Pancreas (tissue), 10 donors: ENCODE measurements around the gene UBL3. TPM values are rescaled to one million over a fixed set of nuclear protein-coding genes. Genes with fewer than 3 reads are reported as not detected.

ENCODE experiments used
- ATAC-seq, 4 donors: fragments of 200-7000 bp; cut with Tn5 transposase; one replicate each; pipeline versions ENCODE4 v1.8.0 to v1.9.1; 2020; ENCODE audit warnings: mild to moderate bottlenecking in 4 of 4, moderate library complexity in 4 of 4
- DNase-seq, 6 donors: peaks; one replicate each; pipeline ENCODE4 v3.0.0-alpha.2; 2020
- FAIRE-seq: peaks from 2 replicates; lab custom pipeline; 2012; peaks lifted over from hg19 to GRCh38; lab: Jason Lieb, UNC
- H3K27ac ChIP-seq, 4 donors: fragments of 200-600 bp; sonication (generic); 1 replicate in 3 of 4; 2 replicates in 1 of 4; pipeline versions ENCODE4 v1.5.0 to v1.8.0; 2020
- H3K27me3 ChIP-seq, 4 donors: fragments of 200-600 bp; one replicate each; pipeline ENCODE4 v1.8.0; 2021
- H3K36me3 ChIP-seq, 3 donors: fragments of 200-600 bp; sonication (generic) in 1 of 3; one replicate each; pipeline versions ENCODE4 v1.5.0 to v1.8.0; 2020 to 2021
- H3K4me1 ChIP-seq, 3 donors: fragments of 200-600 bp; one replicate each; pipeline ENCODE4 v1.8.0; 2021
- H3K4me3 ChIP-seq, 4 donors: fragments of 200-600 bp; sonication (generic) in 2 of 4; one replicate each; pipeline versions ENCODE4 v1.5.0 to v1.8.0; 2020 to 2021
- H3K9me3 ChIP-seq, 4 donors: fragments of 200-600 bp; one replicate each; pipeline ENCODE4 v1.8.0; 2021
- CTCF ChIP-seq, 4 donors: fragments of 200-600 bp; sonication (generic) in 3 of 4; IDR thresholded peaks; one replicate each; pipeline versions ENCODE4 v1.5.0 to v1.8.0; 2021; ENCODE audit warnings: antibody characterized with exemption in 4 of 4
- WGBS, 2 donors: extraction: QIAGEN DNeasy Blood & Tissue Kit; methylation state at CpG; one replicate each; pipeline ENCODE4 v1.1.7; 2013; 5-methylcytosine and 5-hydroxymethylcytosine counted together
- intact Hi-C, 3 donors: fragments of 100-400 bp; cut with DNase I; formaldehyde crosslinking; loops; one replicate each; pipeline versions ENCODE4 v1.11.1 to v1.14.2; 2022
- polyA plus RNA-seq, 2 donors: library from polyadenylated mRNA; stranded (reverse); fragments of 200-250 nt; gene quantifications; one replicate each; pipeline ENCODE4 v1.2.3, GENCODE V29; 2013
- total RNA-seq, 6 donors: library from RNA; stranded (reverse); fragmentation: NEBNext Ultra II Directional in 4 of 6; extraction: Animal tissue kit (Norgen Biotek cat#: 25700) in 4 of 6; gene quantifications; one replicate each; pipeline versions ENCODE4 v1.2.1 to v1.2.4, GENCODE V29; 2021 to 2023
- donor health status: healthy with polysubstance abuse.
- donor health status: DM: no; HTN: no; CAD: no; lungs with moderate emphysema.
- donor health status: DM: no; HTN: no; CAD: no.
- donor health status: control.
- donor health status: control.
- donor health status: Bipolar disorder and iron deficiency.
- donor health status: DM: yes; HTN: yes; CAD: no.
- donor health status: DM: no; HTN: no; CAD: no.
- donor health status: DM: no; HTN: no; CAD: no.
- donor health status: DM: yes; HTN: yes; CAD: no.

The UBL3 gene
- total and polyA plus RNA-seq, 8 donors = 9.7 to 31.5 (median 23.1) TPM

DNA sequence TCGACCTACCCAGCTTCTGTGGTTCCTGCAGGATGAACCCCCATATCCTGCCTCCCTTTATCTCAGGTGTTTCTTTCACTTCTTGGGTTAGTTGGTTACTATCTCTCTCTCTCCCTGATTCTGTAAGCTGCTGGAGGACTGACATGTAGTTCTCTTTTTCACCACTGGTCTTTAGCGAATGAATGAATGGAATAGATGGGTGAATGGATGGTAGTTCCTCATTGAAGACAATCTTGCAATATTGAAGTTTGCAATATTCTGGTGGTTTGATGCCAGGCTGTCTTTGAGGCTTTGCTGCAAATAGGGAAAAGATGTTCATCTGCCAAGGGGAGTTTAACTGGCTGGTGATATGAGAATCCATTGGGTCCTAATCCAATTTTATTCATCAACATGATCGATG lies 120.2 kb downstream of the UBL3 start:
- no peak for FAIRE-seq
- 56 to 62% methylated on average over 3 of the region's 3 CpGs for WGBS, 2 donors
- no peak for DNase-seq
- no peak for ATAC-seq
- H3K36me3 ChIP-seq = no peaks in the 10 kb centered on the region
- H3K27me3 ChIP-seq = no peaks in the 10 kb centered on the region
- H3K9me3 ChIP-seq = no peaks in the 10 kb centered on the region
- no peaks in the 10 kb centered on the region for H3K4me1 ChIP-seq
- H3K27ac ChIP-seq = no peak overlapping the region
- TF ChIP-seq CTCF (IDR thresholded peaks at IDR 0.05) = no peak
- intact Hi-C loops = no loop called here
- H3K4me3 ChIP-seq = no peak overlapping the region

DNA sequence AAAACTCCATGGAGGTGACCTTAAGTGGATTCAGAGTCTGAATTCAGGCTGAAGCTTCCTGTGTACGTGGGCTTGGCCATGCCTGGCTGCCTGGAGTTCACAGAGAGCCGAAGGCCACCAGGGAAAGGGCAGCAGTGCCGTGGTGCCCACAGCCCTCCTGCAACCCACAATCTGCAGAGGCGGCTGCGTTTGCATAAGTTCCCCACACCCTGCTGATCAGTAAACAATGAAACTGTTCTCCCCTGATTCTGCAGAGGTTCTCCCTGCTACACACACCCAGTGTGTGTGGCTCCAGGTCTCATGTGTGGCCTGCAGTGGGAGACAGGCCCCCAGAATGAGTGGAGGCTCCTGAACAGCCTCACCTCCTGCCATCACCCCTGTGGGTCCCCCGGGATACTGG lies 128.0 kb downstream of the UBL3 start:
- 76 to 79% methylated on average over 6 of the region's 6 CpGs for whole genome bisulfite sequencing, 2 donors
- TF ChIP-seq CTCF (IDR thresholded peaks at IDR 0.05) = no peak
- intact Hi-C loops = no loop called here

DNA sequence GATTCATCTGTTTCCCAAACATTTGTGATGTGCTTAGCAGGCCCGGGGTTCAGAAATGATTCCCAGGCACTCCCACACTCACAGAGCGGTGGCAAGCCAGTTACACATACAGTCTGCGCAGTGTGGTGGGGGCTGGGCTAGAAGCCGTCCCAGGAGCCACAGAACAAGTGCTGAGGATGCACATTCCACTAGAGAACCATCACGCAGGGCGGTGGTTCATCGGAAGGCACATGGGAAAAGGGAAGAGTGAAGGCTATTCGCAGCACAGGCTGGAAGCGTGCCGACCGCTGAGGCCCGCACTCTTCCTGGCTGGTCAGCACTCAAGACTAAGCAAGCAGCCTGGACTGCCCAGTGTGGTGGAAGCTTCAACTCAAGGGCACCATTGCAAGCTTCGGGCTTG lies 128.7 kb downstream of the UBL3 start:
- H3K4me1 ChIP-seq = no peaks in the 10 kb centered on the region
- no peaks in the 10 kb centered on the region for H3K27me3 ChIP-seq
- H3K4me3 ChIP-seq = no peak overlapping the region
- FAIRE-seq (no peak), DNase-seq (no peak), ATAC-seq (peak in 1 of 4 donors; percentile 51)
- no peaks in the 10 kb centered on the region for H3K36me3 ChIP-seq
- no peaks in the 10 kb centered on the region for H3K9me3 ChIP-seq
- TF ChIP-seq CTCF (IDR thresholded peaks at IDR 0.05) = no peak
- WGBS, 2 donors = 83 to 92% methylated on average over 13 of the region's 13 CpGs
- no peak overlapping the region for H3K27ac ChIP-seq
- intact Hi-C loops = no loop called here

More for the DNA sequence above, 128.0 kb downstream of the UBL3 start:
- DNase-seq (no peak), ATAC-seq (no peak), FAIRE-seq (no peak)
- H3K4me1 ChIP-seq = no peaks in the 10 kb centered on the region
- H3K4me3 ChIP-seq = no peak overlapping the region
- no peak overlapping the region for H3K27ac ChIP-seq
- no peaks in the 10 kb centered on the region for H3K27me3 ChIP-seq
- no peaks in the 10 kb centered on the region for H3K9me3 ChIP-seq
- H3K36me3 ChIP-seq = no peaks in the 10 kb centered on the region

DNA sequence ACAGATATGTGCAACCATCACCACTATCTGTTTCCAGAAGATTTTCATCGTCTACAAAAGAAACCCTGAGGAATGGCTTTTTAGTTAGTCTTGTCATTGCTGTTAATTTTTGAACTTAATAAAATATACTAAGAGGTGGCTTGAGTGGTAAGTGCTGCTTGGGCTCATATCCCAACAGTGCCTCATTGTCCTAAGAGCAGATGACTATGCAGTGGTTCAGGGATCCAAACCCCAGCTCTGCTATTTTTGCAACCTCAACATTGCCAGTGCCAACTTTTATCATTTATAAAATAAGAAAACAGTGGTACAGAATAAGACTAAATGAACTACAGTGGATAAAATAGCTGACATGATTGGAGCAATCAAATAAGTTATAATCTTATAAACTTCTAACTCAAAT lies 131.7 kb downstream of the UBL3 start:
- no peaks in the 10 kb centered on the region for H3K9me3 ChIP-seq
- no peak overlapping the region for H3K4me3 ChIP-seq
- intact Hi-C loops = no loop called here
- WGBS, 2 donors = 69 to 79% methylated on average over 1 of the region's 1 CpG
- no peaks in the 10 kb centered on the region for H3K27me3 ChIP-seq
- ATAC-seq = no peak
- no peak for DNase-seq
- no peak for TF ChIP-seq CTCF (IDR thresholded peaks at IDR 0.05)
- no peaks in the 10 kb centered on the region for H3K4me1 ChIP-seq
- FAIRE-seq = no peak
- no peak overlapping the region for H3K27ac ChIP-seq
- H3K36me3 ChIP-seq = no peaks in the 10 kb centered on the region

- FAIRE-seq (no peak), ATAC-seq (no peak), DNase-seq (no peak)
- Histone ChIP-seq H3K27ac (no peak overlapping the region), H3K9me3 (no peaks in the 10 kb centered on the region), H3K4me3 (no peak overlapping the region), H3K27me3 (no peaks in the 10 kb centered on the region), H3K4me1 (no peaks in the 10 kb centered on the region), H3K36me3 (no peaks in the 10 kb centered on the region)
- intact Hi-C loops = no loop called here
- WGBS, 2 donors = 78 to 81% methylated on average over 3 of the region's 3 CpGs
- no peak for TF ChIP-seq CTCF (IDR thresholded peaks at IDR 0.05)
These were observed 133.9 kb downstream of the UBL3 start for GRCh38 chr13:29716493-29716892.
